GM15510 (cell line): Measurements from ENCODE around the gene SPATA12.

Source experiments
- POLR2A ChIP-seq: IDR thresholded peaks from 3 replicates; pipeline ENCODE4 v1.6.1; 2011; ENCODE audit warnings: borderline replicate concordance; ENCODE audit not compliant: insufficient read length; ENCODE audit errors: extremely low read depth

SPATA12 gene

GRCh38 chr3:57060089-57060821 is at the start of gene SPATA12:
TSS of gene SPATA12 (plus strand) at chr3:57060664. CDS start at chr3:57073695, 13,031 bp downstream.
- no peak for TF ChIP-seq POLR2A

- TF ChIP-seq POLR2A, result no peak
These were observed 49.4 kb upstream of the SPATA12 start for GRCh38 chr3:57011022-57011421.

- TF ChIP-seq POLR2A, result no peak
These were observed 47.6 kb upstream of the SPATA12 start for GRCh38 chr3:57012847-57013246.

- TF ChIP-seq POLR2A, result no peak
These were observed 45.1 kb upstream of the SPATA12 start for GRCh38 chr3:57015350-57015729.

- TF ChIP-seq POLR2A, result no peak
These were observed 44.6 kb upstream of the SPATA12 start for GRCh38 chr3:57015912-57016311.

- no peak for TF ChIP-seq POLR2A
These were observed 43.0 kb upstream of the SPATA12 start for GRCh38 chr3:57017459-57017845.

- TF ChIP-seq POLR2A, result no peak
These were observed 42.2 kb upstream of the SPATA12 start for GRCh38 chr3:57018246-57018645.

- TF ChIP-seq POLR2A, result no peak
These were observed 41.4 kb upstream of the SPATA12 start for GRCh38 chr3:57019057-57019456.

- TF ChIP-seq POLR2A, result no peak
These were observed 35.2 kb upstream of the SPATA12 start for GRCh38 chr3:57025237-57025636.

GRCh38 chr3:57026944-57027343 is 33.5 kb upstream of the SPATA12 start:
- no peak for TF ChIP-seq POLR2A

- no peak for TF ChIP-seq POLR2A
These were observed 31.1 kb upstream of the SPATA12 start for GRCh38 chr3:57029383-57029782.

- no peak for TF ChIP-seq POLR2A
These were observed 30.5 kb upstream of the SPATA12 start for GRCh38 chr3:57029924-57030323.

- no peak for TF ChIP-seq POLR2A
These were observed 29.7 kb upstream of the SPATA12 start for GRCh38 chr3:57030721-57031120.

GRCh38 chr3:57031631-57032541 is 28.6 kb upstream of the SPATA12 start:
- no peak for TF ChIP-seq POLR2A

GRCh38 chr3:57036952-57037351 is 23.5 kb upstream of the SPATA12 start:
- TF ChIP-seq POLR2A, result no peak
